Measurements from ENCODE around the gene PIANP. TPM values are rescaled to one million over a fixed set of nuclear protein-coding genes. Genes with fewer than 3 reads are reported as not detected.
"Not testable (repeated sequence)": the region's sequence is repeated elsewhere in the genome, so short reads cannot be mapped to it uniquely, and the experiment has no call there.

The PIANP gene
- polyA plus RNA-seq, 1 donor = 5.4 TPM

DNA sequence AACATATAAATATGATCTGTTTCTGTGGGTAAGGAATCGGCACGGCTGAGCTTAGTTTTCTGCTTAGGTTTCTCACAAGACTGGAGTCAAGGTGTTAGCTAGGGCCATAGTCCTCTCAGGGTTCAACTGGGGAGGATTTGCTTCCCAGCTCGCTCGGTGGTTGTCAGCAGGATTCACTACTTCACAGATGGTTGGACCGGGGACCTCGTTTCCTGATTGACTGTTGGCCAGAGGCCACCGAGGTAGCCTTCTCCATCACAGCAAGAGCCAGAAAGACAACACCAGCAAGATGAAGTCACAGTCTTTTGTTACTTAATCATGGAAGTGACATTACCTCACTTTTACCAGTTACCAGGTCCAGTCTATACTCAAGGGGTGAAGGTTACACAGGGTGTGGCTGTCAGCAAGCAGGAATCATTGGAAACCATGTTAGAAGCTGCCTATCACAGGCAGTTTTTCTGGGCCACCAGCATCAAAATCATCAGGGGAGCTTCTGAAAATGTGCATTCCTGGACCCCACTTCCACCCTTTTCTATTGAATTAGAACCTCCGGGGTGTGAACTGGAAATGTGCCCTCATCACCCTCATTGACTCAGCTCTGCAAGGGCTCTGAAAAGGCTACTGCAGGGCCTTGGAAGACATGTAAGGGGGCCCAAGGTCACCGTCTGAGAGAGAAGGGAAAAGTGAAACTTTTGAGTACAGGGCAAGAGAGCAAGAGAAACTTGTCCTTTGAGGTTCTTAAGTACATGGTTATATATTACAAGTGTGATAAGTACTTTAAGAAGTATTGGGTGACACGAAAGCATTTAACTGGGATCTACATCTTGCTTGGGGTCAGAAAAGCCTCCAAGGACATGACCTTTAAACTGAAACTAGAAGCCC, 34.1 kb upstream of the PIANP start:
- H3K9me3 ChIP-seq (ENCODE audit: control insufficient read depth, low read depth, low read length) = no peaks in the 10 kb centered on the region
- WGBS (ENCODE audit: insufficient coverage, low lambda C conversion rate) = no CpG with 5 or more reads among the region's 10 CpGs
- peaks cover 26% of the 10 kb centered on the region for H3K36me3 ChIP-seq (ENCODE audit: control insufficient read depth, insufficient read depth, low read length)
- peak; percentile 17 to 68 for DNase-seq
- peak overlapping the region; percentile 2 for H3K27ac ChIP-seq (ENCODE audit: low read length)
- H3K4me1 ChIP-seq (ENCODE audit: control insufficient read depth, insufficient read depth, low read length) = peaks cover 7% of the 10 kb centered on the region
- no peak overlapping the region for H3K4me3 ChIP-seq (ENCODE audit: low read length)
- H3K27me3 ChIP-seq (ENCODE audit: control insufficient read depth, insufficient read depth, low read length) = no peaks in the 10 kb centered on the region

DNA sequence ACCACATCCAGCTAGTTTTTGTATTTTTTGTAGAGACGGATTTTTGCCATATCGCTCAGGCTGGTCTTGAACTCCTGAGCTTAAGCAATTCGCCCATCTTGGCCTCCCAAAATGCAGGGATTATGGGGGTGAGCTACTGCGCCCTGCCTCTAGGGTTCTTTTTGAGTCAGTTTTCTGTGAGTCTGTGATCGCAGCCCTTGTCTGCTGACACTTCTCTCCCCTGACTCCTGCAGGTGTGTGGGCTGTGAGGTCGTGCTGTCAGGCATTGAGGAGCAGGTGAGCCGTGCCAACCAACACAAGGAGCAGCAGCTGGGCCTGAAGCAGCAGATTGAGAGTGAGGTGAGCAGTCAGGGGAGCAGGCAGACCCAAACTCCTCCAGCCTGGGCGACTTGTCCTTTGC, 29.6 kb upstream of the PIANP start:
- H3K4me3 ChIP-seq (ENCODE audit: low read length) = no peak overlapping the region
- DNase-seq = no peak
- H3K27me3 ChIP-seq (ENCODE audit: control insufficient read depth, insufficient read depth, low read length) = no peaks in the 10 kb centered on the region
- WGBS (ENCODE audit: insufficient coverage, low lambda C conversion rate) = no CpG with 5 or more reads among the region's 8 CpGs
- H3K27ac ChIP-seq (ENCODE audit: low read length) = no peak overlapping the region
- H3K9me3 ChIP-seq (ENCODE audit: control insufficient read depth, low read depth, low read length) = no peaks in the 10 kb centered on the region
- peaks cover 47% of the 10 kb centered on the region for H3K36me3 ChIP-seq (ENCODE audit: control insufficient read depth, insufficient read depth, low read length)
- peaks cover 5% of the 10 kb centered on the region for H3K4me1 ChIP-seq (ENCODE audit: control insufficient read depth, insufficient read depth, low read length)

DNA sequence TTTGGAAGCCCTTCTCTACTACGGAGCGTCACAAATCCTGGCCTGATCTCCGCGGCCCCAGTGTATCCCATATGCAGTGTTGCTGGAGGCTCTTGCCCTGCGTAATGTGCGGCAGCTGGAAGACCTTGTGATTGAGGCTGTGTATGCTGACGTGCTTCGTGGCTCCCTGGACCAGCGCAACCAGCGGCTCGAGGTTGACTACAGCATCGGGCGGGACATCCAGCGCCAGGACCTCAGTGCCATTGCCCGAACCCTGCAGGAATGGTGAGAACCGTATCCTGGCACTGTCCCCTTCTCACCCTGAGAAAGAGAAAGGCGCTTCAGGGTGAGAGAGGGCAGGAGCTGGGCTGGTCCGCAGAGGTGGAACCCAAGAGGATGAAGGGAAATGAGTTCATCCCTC, 28.6 kb upstream of the PIANP start:
- no peaks in the 10 kb centered on the region for H3K9me3 ChIP-seq (ENCODE audit: control insufficient read depth, low read depth, low read length)
- no peak for DNase-seq
- no peaks in the 10 kb centered on the region for H3K27me3 ChIP-seq (ENCODE audit: control insufficient read depth, insufficient read depth, low read length)
- WGBS (ENCODE audit: insufficient coverage, low lambda C conversion rate) = no CpG with 5 or more reads among the region's 18 CpGs
- peaks cover 5% of the 10 kb centered on the region for H3K4me1 ChIP-seq (ENCODE audit: control insufficient read depth, insufficient read depth, low read length)
- no peak overlapping the region for H3K4me3 ChIP-seq (ENCODE audit: low read length)
- peaks cover 47% of the 10 kb centered on the region for H3K36me3 ChIP-seq (ENCODE audit: control insufficient read depth, insufficient read depth, low read length)
- H3K27ac ChIP-seq (ENCODE audit: low read length) = no peak overlapping the region

DNA sequence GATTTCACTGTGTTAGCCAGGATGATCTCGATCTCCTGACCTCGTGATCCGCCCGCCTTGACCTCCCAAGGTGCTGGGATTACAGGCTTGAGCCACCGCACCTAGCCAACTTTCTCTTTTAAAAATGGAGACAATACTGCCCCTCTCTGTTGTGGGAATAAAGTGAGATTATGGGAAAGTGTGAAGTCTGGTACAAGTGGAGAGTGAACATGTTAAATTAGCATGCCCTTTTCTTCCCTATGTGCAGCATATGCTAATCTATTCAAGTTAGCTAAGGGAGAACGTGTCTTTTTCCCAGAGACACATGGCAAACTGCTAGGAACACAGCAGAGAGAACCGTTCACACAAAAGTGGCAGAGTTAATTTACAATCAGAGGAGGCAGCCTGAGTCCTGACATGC, 24.7 kb upstream of the PIANP start:
- no peak overlapping the region for H3K4me3 ChIP-seq (ENCODE audit: low read length)
- peaks cover 28% of the 10 kb centered on the region for H3K36me3 ChIP-seq (ENCODE audit: control insufficient read depth, insufficient read depth, low read length)
- no peaks in the 10 kb centered on the region for H3K9me3 ChIP-seq (ENCODE audit: control insufficient read depth, low read depth, low read length)
- no peak overlapping the region for H3K27ac ChIP-seq (ENCODE audit: low read length)
- WGBS (ENCODE audit: insufficient coverage, low lambda C conversion rate) = no CpG with 5 or more reads among the region's 7 CpGs
- no peak for DNase-seq
- H3K27me3 ChIP-seq (ENCODE audit: control insufficient read depth, insufficient read depth, low read length) = peaks cover 2% of the 10 kb centered on the region
- peaks cover 5% of the 10 kb centered on the region for H3K4me1 ChIP-seq (ENCODE audit: control insufficient read depth, insufficient read depth, low read length)

DNA sequence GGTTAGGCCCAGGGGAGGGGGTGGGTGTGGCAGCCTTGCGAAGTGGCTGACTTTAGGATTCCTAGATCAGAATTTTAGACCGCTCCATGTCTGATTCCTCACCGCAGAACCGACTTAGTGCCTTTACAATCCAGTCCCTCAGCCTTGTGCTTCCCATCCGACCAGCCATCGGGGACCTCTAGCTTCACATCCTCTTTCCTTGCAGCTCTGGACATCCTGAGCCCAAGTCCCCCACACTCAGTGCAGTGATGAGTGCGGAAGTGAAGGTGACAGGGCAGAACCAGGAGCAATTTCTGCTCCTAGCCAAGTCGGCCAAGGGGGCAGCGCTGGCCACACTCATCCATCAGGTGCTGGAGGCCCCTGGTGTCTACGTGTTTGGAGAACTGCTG, 23.8 kb upstream of the PIANP start:
- peaks cover 5% of the 10 kb centered on the region for H3K4me1 ChIP-seq (ENCODE audit: control insufficient read depth, insufficient read depth, low read length)
- H3K27me3 ChIP-seq (ENCODE audit: control insufficient read depth, insufficient read depth, low read length) = peaks cover 2% of the 10 kb centered on the region
- no peaks in the 10 kb centered on the region for H3K9me3 ChIP-seq (ENCODE audit: control insufficient read depth, low read depth, low read length)
- peak overlapping the region; percentile 72 for H3K27ac ChIP-seq (ENCODE audit: low read length)
- WGBS (ENCODE audit: insufficient coverage, low lambda C conversion rate) = no CpG with 5 or more reads among the region's 10 CpGs
- H3K36me3 ChIP-seq (ENCODE audit: control insufficient read depth, insufficient read depth, low read length) = peaks cover 18% of the 10 kb centered on the region
- no peak for DNase-seq
- peak overlapping the region; percentile 53 for H3K4me3 ChIP-seq (ENCODE audit: low read length)

DNA sequence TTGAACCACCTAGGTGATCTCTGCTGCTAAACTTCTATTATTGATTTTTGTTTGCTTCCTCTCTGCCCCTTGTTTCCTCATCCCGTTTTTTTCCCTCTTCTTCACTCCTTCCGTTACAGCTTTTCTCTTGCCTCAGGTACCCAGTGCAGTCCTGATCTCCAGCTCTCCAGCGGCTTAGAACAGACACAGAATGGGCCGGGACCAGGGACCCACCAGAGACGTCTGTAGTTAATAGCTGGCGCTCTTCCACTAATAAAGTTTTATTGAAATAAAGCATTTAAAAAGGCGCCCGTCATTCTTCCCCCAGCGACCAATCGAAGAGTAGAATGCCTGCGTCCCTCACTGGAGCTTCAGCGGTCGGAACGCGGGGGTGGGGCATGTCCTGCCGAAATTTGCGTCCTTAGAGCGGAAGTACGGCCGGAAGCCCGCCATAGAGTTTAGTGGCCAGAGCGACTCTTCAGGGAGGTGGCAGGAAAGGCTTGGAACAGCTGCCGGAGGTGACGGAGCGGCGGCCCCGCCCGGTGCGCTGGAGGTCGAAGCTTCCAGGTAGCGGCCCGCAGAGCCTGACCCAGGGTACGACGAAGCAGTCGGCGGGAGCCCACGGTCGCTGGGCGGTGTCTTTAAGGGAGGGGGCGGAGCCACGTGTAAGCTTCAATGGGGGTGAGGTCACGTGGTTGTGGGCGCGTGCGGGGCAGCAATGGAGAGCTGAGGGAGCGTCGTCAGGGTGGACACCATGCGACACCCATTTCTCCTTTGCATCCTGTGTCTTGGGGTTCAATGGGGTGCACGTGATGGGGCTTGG, 23.2 kb upstream of the PIANP start, which contains the start of gene COPS7A:
COPS7A (plus strand) TSS at position 440 of the 802 bp plus-strand sequence. CDS start 611 bp downstream, outside the sequence.
- peaks cover 2% of the 10 kb centered on the region for H3K27me3 ChIP-seq (ENCODE audit: control insufficient read depth, insufficient read depth, low read length)
- H3K4me3 ChIP-seq (ENCODE audit: low read length) = peak within 1 kb of the TSS; percentile 53
- peak; percentile 98 to 100 for DNase-seq
- peaks cover 5% of the 10 kb centered on the region for H3K4me1 ChIP-seq (ENCODE audit: control insufficient read depth, insufficient read depth, low read length)
- WGBS (ENCODE audit: insufficient coverage, low lambda C conversion rate) = 0% methylated on average over 2 of the region's 49 CpGs
- H3K36me3 ChIP-seq (ENCODE audit: control insufficient read depth, insufficient read depth, low read length) = peaks cover 12% of the 10 kb centered on the region
- H3K27ac ChIP-seq (ENCODE audit: low read length) = peak within 1 kb of the TSS; percentile 72
- H3K9me3 ChIP-seq (ENCODE audit: control insufficient read depth, low read depth, low read length) = no peaks in the 10 kb centered on the region

DNA sequence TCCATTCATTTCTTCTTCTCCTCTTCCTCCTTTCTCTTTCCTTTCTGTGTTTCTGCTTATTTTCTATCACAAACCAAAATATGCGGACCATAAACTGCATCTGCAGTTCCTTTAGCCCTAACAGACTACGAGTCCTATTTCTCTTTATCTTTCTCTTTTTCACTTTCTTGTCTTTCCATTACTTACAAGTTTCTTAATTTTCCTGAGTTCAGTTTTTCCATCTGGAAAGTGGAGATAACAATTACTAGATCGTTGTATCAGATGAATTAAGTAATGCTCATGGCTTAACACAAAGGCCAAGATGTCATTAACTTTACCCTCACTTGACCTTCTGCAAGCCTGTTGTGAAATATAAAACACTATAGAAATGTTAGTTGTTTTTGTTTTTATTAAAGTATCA, 22.2 kb upstream of the PIANP start:
- Histone ChIP-seq H3K9me3 (ENCODE audit: control insufficient read depth, low read depth, low read length) (no peaks in the 10 kb centered on the region), H3K27me3 (ENCODE audit: control insufficient read depth, insufficient read depth, low read length) (peaks cover 2% of the 10 kb centered on the region), H3K27ac (ENCODE audit: low read length) (no peak overlapping the region), H3K36me3 (ENCODE audit: control insufficient read depth, insufficient read depth, low read length) (peaks cover 3% of the 10 kb centered on the region), H3K4me1 (ENCODE audit: control insufficient read depth, insufficient read depth, low read length) (peaks cover 5% of the 10 kb centered on the region), H3K4me3 (ENCODE audit: low read length) (no peak overlapping the region)
- 85% methylated on average over 3 of the region's 3 CpGs for WGBS (ENCODE audit: insufficient coverage, low lambda C conversion rate)
- DNase-seq = no peak

DNA sequence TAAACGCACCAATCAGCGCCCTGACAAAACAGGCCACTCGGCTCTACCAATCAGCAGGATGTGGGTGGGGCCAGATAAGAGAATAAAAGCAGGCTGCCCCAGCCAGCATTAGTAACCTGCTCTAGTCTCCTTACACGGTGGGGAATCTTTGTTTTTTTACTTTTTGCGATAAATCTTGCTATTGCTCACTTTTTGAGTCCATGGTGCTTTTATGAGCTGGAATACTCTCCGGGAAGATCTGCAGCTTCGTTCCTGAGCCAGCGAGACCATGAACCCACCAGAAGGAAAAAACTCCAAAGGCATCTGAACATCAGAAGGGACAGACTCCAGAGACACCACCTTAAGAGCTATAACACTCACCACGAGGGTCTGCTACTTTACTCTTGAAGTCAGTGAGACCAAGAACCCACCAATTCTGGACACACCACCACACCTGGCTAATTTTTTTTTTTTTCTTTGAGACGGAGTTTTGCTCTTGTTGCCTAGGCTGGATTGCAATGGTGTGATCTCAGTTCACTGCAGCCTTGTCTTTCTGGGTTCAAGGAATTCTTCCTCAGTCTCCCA, 16.3 kb upstream of the PIANP start:
- Histone ChIP-seq H3K9me3 (ENCODE audit: control insufficient read depth, low read depth, low read length) (no peaks in the 10 kb centered on the region), H3K36me3 (ENCODE audit: control insufficient read depth, insufficient read depth, low read length) (no peaks in the 10 kb centered on the region)
- WGBS (ENCODE audit: insufficient coverage, low lambda C conversion rate) = no CpG with 5 or more reads among the region's 10 CpGs

DNA sequence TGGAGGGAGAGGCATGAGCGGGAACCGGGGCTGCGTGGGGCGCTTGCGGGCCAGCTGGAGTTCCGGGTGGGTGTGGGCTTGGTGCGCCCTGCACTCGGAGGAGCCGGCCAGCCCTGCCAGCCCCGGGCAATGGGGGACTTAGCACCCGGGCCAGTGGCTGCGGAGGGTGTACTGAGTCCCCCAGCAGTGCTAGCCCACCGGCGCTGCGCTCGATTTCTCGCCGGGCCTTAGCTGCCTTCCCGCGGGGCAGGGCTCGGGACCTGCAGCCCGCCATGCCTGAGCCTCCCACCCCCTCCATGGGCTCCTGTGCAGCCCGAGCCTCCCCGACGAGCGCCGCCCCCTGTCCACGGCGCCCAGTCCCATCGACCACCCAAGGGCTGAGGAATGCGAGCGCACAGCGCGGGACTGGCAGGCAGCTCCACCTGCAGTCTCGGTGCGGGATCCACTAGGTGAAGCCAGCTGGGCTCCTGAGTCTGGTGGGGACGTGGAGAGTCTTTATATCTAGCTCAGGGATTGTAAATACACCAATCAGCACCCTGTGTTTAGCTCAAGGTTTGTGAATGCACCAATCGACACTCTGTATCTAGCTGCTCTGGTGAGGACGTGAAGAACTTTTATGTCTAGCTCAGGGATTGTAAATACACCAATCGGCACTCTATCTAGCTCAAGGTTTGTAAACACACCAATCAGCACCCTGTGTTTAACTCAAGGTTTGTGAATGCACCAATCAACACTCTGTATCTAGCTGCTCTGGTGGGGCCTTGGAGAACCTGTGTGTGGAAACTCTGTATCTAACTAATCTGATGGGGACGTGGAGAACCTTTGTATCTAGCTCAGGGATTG, 15.6 kb upstream of the PIANP start:
- not testable (repeated sequence) for H3K4me3 ChIP-seq (ENCODE audit: low read length); H3K36me3 ChIP-seq (ENCODE audit: control insufficient read depth, insufficient read depth, low read length); H3K9me3 ChIP-seq (ENCODE audit: control insufficient read depth, low read depth, low read length); H3K4me1 ChIP-seq (ENCODE audit: control insufficient read depth, insufficient read depth, low read length); H3K27ac ChIP-seq (ENCODE audit: low read length); DNase-seq; H3K27me3 ChIP-seq (ENCODE audit: control insufficient read depth, insufficient read depth, low read length)
- WGBS (ENCODE audit: insufficient coverage, low lambda C conversion rate) = no CpG with 5 or more reads among the region's 41 CpGs

More for the DNA sequence above, 16.3 kb upstream of the PIANP start:
- Histone ChIP-seq H3K27me3 (ENCODE audit: control insufficient read depth, insufficient read depth, low read length) (peaks cover 2% of the 10 kb centered on the region), H3K27ac (ENCODE audit: low read length) (no peak overlapping the region), H3K4me1 (ENCODE audit: control insufficient read depth, insufficient read depth, low read length) (no peaks in the 10 kb centered on the region), H3K4me3 (ENCODE audit: low read length) (no peak overlapping the region)
- DNase-seq = no peak
